CD4-positive, alpha-beta T cell treated with Interleukin-10 for 1 hour (primary cell): ENCODE data around the gene SULT1C4.
"Not testable (repeated sequence)": the region's sequence is repeated elsewhere in the genome, so short reads cannot be mapped to it uniquely, and the experiment has no call there.

Experiments used
- DNase-seq: peaks from one replicate; pipeline ENCODE4 v3.0.0-alpha.2; 2020

Gene SULT1C4

DNA sequence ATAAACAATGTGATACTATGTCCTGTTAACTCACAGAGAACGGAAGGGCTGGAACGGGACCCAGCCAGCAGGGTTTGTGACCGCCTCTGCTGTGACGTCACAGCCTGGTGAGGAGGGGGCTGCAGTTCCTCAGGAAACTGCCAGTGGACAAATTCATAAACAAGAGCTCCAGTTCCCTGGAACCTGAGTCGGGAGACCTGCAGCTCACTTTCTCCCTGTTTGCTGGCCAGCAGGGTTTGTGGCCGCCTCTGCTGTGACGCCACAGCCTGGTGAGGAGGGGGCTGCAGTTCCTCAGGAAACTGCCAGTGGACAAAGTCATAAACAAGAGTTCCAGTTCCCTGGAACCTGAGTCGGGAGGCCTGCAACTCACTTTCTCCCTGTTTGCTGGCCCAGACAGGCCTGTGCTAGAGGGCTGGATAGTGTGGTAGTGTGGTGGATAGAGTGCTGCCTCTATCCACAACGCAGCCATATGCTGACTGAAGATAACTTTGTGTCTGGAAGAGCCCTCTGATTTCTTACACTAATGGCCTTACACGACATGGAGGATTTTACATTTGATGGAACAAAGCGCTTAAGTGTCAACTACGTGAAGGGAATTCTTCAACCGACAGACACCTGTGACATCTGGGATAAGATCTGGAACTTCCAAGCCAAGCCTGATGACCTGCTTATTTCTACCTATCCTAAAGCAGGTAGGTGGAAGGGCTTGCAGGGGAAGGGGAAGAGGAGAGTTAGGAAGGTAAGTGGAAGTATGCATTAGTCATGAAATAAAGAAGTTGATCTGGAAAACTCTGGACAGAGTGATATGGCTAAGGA lies at the start of gene SULT1C4:
Gene SULT1C4 (plus strand): TSS at position 140 of the 816 bp plus-strand sequence. CDS start 384 bp downstream, at position 524.
- no peak for DNase-seq

DNA sequence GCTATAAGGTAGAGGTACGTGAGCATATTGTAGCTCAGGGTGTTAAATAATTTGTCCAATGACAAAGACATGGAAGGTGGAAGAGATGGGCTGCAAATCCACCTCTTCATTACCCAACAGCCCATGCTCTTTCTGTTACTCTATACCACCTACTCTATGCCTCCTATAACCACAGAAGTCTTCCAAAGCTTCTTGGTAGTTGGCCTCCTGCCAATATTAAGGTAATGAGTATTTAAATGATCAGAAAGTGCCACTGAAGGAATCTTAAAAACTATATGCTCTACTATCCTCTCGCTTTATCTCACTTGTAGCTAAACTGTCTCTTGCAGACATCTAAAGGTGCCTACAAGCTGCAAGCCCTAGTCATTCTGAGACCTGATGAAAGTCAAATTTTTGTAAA lies 48.0 kb upstream of the SULT1C4 start:
- no peak for DNase-seq

DNA sequence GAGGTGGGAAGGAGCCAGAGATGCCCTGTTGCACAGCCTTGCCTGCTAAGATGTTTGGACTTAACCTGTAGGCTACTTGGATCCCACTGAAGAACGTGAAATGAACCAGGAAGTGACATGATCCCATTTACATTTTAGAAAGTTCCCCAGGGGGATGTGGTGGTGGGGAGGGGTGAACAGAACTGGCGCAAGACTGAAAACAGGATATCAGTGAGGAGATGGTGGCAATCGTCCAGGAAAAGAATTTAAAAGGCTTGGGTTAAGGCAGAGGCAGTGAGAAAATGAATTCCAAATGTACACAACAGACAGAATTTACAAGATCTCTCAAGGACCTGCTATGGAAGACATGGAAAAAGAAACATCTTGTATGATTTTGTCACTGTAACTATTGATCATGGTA lies 46.8 kb upstream of the SULT1C4 start:
- no peak for DNase-seq

DNA sequence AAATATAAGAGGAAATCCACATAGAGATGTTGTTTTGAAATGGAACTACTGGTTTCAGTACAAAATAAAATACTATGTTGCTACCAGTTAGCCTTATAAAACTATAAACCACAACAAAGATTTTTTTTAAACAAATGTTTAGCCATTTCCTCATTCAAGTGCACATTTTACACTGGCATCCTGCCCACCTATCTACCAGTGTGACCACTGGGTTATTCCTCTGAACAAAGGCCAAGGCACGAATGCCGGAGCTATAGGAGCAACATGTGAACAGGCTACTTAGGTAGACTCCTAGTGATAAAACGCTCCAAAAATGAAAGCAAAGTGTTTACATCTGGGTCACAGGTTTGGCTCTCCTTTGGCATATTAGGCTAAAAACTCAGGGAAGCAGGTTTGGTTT lies 31.8 kb upstream of the SULT1C4 start:
- no peak for DNase-seq

DNA sequence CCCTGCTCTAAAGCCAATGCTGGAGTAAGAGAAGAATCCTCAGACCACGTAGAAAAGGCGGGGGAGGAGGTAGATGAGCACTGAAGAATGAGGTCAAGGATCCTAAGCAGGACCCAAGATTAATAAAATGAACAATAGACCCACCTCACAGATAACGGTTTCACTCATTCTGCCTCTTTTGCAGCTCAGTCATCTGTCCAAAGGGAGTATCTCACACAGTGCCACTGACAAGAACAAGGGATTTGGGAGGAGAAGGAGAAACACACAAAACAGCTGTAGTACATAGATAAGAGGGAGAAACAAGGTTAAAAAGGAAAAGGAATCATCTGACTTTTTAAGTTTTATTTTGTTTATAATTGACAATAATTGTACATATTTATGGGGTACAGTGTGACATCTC lies 30.9 kb upstream of the SULT1C4 start:
- no peak for DNase-seq

DNA sequence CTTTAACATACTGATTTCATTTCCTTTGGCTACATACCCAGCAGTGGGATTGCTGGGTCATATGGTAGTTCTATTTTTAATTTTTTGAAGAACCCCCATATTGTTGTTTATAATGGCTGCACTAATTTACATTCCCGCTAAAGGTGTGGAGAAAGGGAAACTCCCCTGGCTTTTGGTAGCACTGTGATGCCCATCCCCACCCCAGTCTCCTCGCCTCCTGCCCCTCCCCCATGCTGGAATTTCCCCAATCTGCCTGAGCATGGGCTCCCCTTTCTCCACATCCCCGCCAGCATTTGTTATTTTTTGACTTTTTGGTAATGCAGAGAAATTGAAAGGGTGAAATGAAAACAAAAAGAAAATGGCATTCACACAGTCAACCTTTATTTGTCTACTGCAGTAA lies 30.0 kb upstream of the SULT1C4 start:
- DNase-seq, result no peak

DNA sequence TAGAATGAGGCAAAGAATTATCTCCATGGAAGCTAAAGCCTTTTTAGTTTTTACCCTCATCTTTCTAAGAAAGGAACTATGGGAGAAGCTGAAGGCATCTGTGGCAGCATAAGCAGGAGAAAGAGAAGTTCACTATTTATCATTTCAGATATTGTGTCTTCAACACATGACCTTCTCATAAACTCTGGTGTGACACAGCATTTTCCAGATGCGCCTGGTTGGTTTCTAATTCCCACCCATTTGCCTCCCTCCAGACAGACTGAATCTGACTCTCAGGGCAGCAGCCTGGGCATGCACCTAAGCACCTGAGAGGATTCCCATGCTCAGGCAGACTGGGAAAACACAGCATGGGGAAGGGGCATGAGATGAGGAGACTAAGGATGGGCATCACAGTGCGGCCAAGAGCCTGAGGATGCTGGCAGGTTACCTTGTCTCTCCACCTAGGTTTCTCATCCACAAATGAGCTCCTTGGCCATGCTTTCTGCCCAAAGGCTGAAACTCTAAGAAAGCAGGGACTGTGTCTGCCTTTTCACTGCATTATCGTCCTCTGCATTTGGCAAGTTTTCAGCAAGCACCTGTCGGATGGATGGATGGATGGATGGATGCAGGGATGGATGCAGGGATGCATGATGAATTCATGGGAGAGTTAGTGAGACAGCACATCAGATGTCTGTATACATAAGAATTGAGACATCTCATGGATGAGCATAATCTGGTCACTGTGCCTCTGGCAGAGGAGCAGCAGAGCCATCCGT lies 28.8 kb upstream of the SULT1C4 start:
- DNase-seq, result no peak

DNA sequence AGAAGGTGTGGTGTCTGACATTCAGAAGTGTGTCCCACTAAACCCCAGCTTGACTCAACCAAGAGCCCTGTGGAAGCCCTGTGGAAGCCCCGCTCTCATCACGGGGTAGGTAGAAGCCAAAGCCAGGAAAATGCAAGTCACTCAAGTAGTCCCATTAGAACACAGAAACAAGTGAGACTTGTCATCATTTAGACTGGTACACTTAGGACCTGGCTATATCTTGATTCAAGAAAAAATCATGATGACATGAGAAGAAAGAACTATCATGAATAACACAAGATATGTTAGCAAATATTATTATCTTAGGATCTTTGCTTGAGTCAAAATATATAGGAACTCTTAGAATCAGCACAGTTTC lies 28.2 kb upstream of the SULT1C4 start:
- no peak for DNase-seq

DNA sequence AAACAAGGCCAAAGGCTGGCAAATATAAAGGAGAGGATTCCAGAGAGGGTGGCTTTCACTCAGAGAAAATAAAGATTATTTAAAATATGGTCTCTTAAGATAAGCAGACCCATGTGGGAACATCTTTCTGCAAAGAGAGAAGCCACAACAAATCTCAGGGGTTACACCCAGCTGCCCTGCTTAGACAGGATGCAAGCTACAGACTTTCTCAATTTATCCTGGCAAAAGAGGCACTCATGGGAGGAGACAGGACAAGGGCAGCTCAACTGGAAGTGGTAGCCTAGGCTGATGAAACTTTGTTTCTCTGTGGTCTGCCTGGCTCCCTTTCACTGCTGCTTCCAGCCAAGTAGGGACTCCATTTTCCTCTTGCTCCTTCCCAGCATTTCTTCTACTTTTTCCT lies 25.9 kb upstream of the SULT1C4 start:
- no peak for DNase-seq

DNA sequence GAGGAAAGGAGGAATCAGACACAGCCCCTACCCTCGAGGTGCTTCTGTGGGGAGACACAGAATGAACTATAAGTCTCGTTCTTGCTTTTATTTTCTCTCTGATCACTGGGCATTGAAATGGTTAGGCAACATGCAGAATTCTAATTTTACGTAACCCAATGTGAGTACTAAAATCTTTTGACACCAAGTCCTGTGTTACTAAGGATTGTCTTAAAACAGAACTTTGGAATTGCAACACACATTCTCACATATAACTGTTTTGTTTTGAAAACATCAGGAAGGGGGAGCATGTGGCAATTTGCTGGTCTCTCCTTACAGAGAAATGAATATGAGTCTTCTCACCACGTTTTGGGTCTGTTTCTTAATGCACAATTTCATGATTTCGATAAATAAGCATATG lies 23.6 kb upstream of the SULT1C4 start:
- DNase-seq, result no peak

DNA sequence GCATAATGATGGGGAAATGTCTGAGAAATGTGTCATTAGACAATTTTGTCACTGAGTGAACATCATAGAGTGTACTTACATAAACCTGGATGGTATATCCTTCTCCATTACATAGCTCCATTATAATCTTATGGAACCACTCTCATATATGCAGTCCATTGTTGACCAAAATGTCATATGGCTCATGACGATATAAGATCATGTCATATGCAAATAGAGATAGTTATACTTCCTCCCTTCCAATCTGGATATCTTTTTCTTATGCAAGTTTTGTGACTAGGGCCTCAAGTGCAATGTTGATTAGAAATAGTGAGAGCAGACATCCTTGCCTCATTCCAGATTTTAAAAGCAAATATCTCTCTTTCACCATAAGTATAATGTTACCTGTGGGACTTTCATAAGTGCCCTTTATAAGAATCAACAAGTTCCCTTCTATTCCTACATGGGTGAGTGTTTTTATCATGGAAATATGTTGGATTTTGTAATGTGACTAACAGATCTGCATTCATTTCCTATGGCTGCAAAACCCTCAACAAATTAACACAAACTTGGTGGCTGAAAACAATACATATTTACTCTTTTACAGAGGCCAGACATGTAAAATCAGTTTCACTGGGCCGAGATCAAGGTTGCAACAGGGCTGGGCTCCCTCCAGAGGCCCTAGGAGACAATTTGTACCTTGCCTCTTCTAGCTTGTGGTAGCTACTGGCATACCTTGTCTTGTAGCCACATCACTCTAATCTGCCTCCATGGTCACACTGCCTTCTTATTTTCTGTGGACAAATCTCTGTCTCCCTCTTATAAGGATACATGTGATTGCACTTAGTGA lies 21.6 kb upstream of the SULT1C4 start:
- no peak for DNase-seq

DNA sequence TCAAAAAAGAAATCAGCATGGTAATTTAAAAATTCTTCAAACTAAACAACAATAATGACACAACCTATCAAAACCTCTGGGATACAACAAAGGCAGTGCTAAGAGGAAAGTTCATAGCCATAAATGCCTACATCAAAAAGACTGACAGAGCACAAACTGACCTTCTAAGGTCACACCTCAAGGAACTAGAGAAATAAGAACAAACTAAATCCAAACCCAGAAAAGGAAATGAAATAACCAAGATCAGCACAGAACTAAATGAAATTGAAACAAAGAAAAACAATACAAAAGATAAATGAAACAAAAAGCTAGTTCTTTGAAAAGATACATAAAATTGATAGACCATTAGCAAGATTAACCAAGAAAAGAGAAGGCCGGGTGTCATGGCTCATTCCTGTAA lies 18.4 kb upstream of the SULT1C4 start:
- not testable (repeated sequence) for DNase-seq

DNA sequence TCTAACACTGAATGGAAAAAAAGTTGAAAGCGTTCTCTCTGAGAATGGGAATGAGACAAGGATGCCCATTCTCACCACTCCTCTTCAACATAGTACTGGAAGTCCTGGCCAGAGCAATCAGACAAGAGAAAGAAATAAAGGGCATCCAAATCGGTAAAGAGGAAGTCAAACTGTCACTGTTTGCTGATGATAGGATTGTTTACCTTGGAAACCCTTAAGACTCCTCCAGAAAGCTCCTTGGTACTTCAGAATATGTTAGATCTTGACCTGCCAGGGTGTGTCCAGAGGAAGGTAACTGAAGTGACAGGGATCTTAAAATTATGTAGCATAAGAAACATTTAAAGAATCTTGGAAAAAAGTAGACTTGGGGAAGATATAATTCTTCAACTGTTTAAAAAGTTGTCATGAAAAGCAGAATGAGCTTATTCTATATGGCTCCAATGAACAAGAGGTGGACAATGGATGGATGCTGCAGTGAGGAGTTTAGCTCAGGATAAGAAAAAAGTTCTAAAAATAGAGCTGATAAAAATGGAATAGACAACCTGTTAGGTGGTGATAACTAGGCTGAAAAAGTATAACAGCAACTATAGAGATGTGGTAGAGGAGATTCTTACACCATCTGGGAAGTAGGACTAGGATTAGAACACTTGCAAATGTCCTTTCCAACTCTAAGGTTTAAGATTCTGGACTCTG lies 16.8 kb upstream of the SULT1C4 start:
- no peak for DNase-seq

DNA sequence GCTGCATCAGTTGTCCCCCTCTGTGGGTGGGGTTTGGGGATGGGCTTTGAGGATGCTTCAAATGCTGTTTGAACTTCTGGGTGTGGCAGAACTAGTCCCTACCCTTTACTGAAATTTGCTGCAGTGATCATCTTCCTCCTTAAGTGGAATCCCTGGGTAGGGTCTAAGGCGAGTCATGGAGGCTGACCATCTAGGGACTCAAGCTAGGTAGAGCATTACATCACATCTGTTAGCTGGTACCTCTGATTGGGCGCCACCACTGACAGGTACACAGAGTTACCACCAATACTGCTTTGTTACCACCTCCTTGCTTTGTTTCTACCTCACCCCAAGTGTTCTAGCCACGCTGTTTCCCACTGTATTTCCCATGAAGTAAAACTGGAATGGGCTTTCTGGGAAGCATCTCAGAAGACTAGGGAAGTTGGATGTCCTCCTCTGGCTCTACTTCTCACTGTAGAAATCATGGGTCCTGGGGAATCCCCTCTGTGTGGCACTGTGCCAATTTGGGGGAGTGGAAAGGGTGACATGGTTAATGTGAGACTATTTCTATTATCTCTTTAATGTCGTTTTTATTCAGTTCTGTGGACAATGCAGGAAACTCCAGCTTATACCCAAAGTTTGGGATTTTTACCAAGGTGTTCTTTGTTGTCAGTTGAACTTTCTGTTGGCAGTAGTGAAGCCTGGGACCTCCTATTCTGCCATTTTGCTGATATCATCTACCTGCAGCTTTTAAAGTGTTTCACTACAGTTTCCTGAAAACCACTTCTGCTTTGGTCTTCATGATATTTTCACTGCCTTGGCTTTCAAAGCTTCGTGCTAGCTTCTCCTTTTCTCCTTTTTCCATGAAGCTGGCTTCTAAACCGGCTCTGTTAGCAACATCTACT lies 14.5 kb upstream of the SULT1C4 start:
- DNase-seq, result no peak

DNA sequence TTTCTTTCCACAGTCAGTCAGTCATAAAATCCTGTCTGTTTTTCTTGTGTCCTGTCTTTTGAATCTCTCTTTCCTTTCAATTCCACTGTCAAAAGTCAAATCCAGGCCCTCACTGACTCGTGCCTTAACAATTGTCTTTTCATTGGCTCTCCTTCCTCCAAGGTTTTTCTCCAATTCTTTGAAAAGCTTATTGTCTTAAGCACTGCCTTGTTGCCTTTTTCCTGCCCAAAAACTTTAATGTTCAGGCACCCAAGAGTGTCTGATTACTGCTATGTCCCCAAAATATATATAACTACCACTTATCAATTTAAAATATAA lies 13.9 kb upstream of the SULT1C4 start:
- no peak for DNase-seq

DNA sequence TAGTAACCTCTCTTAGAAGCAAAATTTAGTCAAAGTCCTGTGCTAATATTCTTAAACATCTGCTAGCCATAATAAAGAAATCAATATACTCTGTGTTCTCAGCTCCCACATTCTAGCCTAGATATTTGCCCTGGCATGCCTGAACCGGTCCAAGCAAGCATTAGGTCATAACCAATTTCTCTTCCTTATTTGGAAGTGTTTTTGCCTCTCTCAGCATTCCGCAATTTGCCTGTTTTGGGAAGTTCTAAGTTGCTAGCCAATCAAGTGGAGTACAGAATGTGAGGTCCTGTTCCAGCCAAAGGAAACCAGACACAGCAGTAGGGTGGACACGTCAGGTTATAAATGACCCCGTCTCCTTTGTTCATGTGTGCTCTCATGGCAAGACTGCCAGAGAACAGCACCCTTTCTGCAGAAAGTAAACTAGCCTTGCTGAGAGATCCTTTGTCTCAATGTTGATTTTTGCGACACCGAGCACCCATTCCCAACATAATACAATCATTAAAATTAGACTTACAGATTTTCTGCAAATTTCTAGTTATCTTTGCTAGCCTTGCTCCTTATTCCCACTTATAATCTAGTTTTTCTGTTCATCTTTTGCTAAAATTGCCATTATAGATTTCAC lies 13.0 kb upstream of the SULT1C4 start:
- DNase-seq, result no peak

DNA sequence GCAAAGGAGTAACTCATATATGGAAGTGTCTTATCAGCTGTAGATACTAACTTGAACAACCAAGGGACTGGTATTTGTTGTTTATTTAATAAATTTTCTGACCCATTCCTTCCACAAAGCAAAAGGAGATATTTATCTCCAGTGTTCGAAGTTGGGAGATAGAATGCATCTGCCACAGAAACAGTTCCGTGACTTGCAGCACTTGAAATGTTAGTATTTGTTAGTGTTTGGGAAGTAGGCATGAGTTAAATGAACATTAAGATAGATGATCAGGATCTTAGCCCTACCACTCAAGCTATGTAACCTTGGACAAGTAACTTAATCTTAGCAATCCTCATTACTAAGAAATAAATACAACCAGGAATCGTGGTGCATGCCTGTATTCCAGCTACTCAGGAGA lies 12.1 kb upstream of the SULT1C4 start:
- DNase-seq, result no peak

DNA sequence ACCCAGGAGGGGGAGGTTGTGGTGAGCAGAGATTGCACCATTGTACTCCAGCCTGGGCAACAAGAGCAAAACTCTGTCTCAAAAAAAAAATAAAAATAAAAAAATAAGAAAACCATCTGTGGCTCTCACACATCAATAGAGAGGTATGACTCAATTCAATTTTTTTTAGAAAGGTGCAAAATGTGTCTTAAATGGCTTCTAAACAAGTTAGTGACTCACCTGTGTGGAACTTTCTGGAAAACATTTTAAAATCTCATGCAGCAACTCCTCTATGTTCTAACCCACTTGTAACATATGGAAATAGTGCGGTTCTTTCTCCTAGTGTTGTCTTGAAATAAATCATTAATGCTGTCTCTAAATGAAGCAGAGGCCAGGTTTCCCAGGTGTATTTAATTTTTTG lies 10.7 kb upstream of the SULT1C4 start:
- no peak for DNase-seq

DNA sequence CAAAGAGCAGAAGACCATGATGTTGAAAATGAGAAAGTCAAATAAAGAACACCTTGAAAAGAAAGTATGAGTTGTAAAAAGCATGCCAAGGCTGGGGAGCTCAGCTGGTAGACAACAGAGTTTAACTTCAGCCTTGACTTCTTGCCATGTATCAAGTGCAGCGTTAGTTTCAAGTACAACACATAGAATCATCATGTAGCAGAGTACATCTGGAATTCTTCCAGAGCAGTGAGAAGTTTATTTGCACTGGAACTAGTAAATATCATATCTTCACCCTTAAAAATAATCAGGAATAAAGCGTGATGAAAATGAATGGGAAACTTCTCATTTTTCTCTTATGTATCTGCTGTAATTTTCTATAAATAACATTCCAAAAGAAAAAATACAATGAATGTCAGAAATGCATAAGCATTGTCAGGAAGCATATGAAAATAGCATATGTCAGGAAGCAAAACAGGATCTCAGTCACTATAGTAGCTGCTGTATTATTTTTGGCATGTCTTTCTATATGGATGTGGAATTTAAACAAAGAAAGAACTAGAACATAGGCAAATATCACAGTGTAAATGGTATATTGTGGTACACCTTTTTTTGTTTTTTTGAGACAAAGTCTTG lies 10.1 kb upstream of the SULT1C4 start:
- DNase-seq, result no peak

DNA sequence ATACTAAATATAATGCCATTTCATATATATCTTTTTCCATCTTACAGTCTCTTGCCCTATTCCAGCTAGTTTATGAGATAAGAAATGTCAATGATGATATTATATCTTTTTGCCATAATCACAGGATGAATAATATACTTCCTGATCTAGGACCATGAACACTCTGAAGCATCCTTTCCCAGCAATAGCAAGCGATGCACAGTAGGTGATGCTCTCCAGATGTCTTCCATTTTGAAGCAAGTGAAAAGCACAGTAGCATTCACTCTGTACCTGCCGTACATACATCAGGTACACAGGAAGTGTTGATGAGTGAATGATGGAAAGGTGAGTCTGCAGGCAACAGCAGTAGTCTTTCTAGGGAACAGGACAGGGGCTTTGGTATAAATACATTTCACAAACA lies 8.6 kb upstream of the SULT1C4 start:
- DNase-seq, result no peak

DNA sequence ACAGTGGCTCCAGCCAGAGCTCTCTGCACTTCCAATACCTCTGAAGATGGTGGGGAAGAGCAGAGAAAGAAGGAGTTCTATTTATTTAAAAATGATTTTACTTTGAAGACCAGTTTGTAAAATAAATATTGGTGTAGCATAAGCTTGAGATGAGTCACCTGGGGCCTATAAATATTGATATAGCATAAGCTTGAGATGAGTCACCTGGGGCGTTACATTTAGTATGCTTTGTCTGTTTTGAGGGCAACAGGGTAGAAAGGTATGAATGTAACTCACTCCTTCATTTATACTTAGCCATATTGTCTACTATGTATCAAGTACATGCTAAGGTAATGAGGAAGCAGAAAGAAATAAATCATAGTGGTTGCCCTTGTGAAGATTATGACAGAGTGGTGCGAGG lies 7.7 kb upstream of the SULT1C4 start:
- DNase-seq, result no peak
